Activated CD4-positive, alpha-beta T cell treated with anti-CD3 and anti-CD28 coated beads for 36 hours (primary cell): ENCODE data around the gene BACH2. TPM values are rescaled to one million over a fixed set of nuclear protein-coding genes. Genes with fewer than 3 reads are reported as not detected.
A peak's percentile ranks its signal among the peaks of the same experiment; 100 is the strongest.

Experiments used
- ATAC-seq: fragments of 200-7000 bp; cut with Tn5 transposase; one replicate; pipeline ENCODE4 v1.10.0; 2021; ENCODE audit warnings: mild to moderate bottlenecking, moderate library complexity
- CTCF ChIA-PET: fragments of 350-600 bp; sonication (Branson Sonifier 250); formaldehyde crosslinking; loops from one replicate; lab custom pipeline; 2021; ENCODE audit warnings: antibody characterized with exemption; lab: Charles Lee
- POLR2A ChIA-PET: fragments of 350-600 bp; sonication (Branson Sonifier 250); formaldehyde crosslinking; loops from one replicate; lab custom pipeline; 2021; ENCODE audit warnings: antibody characterized with exemption, inconsistent platforms; lab: Charles Lee
- DNase-seq: peaks from one replicate; pipeline ENCODE4 v3.0.0-alpha.2; 2020
- H3K27ac Mint-ChIP-seq: one replicate; pipeline ENCODE4 v1.8.0; 2021; ENCODE audit warnings: mixed read lengths
- H3K27me3 Mint-ChIP-seq: one replicate; pipeline ENCODE4 v1.8.0; 2021; ENCODE audit warnings: mixed read lengths
- H3K36me3 Mint-ChIP-seq: one replicate; pipeline ENCODE4 v1.8.0; 2021; ENCODE audit warnings: low read depth, mixed read lengths
- H3K4me1 Mint-ChIP-seq: one replicate; pipeline ENCODE4 v1.8.0; 2021; ENCODE audit warnings: mixed read lengths
- H3K4me3 Mint-ChIP-seq: one replicate; pipeline ENCODE4 v1.8.0; 2021; ENCODE audit warnings: mild to moderate bottlenecking, moderate library complexity, mixed read lengths
- H3K9me3 Mint-ChIP-seq: one replicate; pipeline ENCODE4 v1.8.0; 2021; ENCODE audit warnings: low read depth, mixed read lengths
- intact Hi-C, 2 experiments: fragments of 100-400 bp; cut with DNase I in 1 of 2; cut with micrococcal nuclease in 1 of 2; formaldehyde crosslinking; loops; one replicate each; pipeline versions ENCODE4 v1.14.2 to v1.15.1; 2022 to 2024; cut with DNase I, micrococcal nuclease
- total RNA-seq, 2 experiments: library from RNA; stranded (reverse); gene quantifications; one replicate each; pipeline ENCODE4 v1.2.3, GENCODE V29; 2021

BACH2 gene
- total RNA-seq, 2 experiments from 2014 or later: 74.7 to 87.3 TPM

DNA sequence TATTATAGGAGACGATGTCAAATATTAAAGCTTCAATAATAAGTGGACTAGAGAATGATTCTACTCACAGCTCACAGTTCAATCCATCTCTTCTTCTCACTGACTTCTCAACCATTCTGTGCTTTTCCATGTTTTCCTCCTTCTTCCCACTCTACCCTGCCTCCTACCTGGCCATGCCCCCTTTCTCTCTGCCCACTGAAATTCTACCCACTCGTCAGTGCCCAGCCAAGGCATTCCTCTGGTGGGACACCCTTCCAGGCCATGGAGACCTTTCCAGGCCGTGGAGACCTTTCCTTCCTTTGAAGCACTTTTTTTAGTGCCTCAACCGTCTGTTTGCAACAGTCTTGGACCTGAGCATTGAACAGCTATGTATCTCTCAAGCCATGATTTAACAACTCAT lies 18.5 kb downstream of the BACH2 start:
- ATAC-seq (no peak), DNase-seq (no peak)
- Mint-ChIP-seq H3K36me3 (peaks cover 53% of the 10 kb centered on the region), H3K27me3 (no peaks in the 10 kb centered on the region), H3K9me3 (peaks cover 6% of the 10 kb centered on the region), H3K4me3 (peak overlapping the region; percentile 55), H3K27ac (peak overlapping the region; percentile 91), H3K4me1 (peaks cover 92% of the 10 kb centered on the region)
- CTCF ChIA-PET: interaction anchor here (0.6 to 1.4 kb wide), 7 partner anchors 9 to 200 kb away, joined by 3 to 5 read pairs (median 3); no protein-coding TSS in a partner anchor
- POLR2A ChIA-PET: no interaction called here
- intact Hi-C loops: no loop called here

DNA sequence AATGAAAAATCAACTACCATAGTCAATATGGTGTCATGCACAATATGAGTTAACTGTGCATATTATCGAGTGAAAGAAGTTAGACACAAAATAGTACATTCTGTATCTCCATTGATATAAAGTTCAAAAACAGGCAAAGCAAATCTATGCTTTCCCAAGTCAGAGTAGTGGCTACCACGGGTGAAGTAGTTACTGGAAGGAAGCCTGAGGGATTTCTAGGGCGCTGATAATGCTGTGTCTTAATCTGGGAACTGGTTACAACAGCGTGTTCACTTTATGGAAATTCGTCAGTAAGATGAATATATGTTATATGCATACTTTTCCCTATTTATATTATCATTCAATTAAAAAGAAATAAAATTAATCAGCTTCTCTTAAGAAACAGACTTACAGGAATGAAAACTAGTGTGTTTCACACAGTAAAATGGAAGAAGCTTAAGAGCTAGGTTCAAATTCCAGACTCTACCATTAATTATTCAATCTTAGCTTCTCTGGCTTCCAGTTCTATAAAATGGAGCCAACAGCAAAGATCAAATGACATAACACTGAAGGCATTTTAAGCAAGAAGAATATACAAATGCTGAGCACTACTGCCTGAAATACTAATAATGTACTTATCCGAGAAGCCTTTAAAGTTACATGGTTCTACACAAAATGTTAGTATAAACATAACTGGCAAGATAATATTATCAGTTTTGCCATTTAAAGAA lies 19.2 kb downstream of the BACH2 start:
- ChIA-PET CTCF (interaction anchor here (0.6 to 1.4 kb wide), 5 partner anchors 9 to 183 kb away, joined by 3 to 5 read pairs (median 3); no protein-coding TSS in a partner anchor), POLR2A (no interaction called here)
- intact Hi-C loops: no loop called here
- Mint-ChIP-seq H3K4me1 (peaks cover 92% of the 10 kb centered on the region), H3K4me3 (peak overlapping the region; percentile 55), H3K36me3 (peaks cover 53% of the 10 kb centered on the region), H3K9me3 (peaks cover 6% of the 10 kb centered on the region), H3K27me3 (no peaks in the 10 kb centered on the region), H3K27ac (peak overlapping the region; percentile 91)
- no peak for ATAC-seq
- DNase-seq: no peak

DNA sequence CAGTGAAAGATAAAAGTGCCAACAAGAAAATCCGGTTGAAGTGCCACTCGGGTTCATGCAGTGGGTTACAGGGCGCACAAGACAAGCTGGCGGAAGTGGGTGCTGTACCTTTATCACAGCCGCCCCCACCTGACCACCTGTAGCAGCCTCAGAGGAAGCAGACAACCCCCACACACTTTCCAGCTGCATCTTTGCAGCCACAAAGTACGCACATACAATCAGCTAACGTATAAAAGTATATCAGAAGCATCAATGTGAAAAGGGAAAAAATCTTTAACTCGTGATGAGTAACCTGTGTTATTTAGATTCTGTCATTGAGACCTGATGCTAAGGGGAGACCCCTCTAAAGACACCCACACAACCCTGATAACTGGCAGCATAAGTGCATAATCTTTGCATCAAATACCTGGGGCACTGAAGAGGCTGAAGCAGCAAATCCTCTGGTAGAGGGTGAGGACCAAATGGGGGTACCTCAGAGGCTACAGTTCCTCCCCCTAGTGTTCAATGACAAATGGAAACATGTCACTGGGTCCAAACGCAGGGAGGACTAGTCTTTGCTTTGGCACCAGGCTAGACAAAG lies 22.1 kb downstream of the BACH2 start:
- H3K27ac Mint-ChIP-seq: peak overlapping the region; percentile 90
- CTCF ChIA-PET: interaction anchor here (1.0 to 5.1 kb wide), 18 partner anchors 10 to 288 kb away, joined by 3 to 38 read pairs (median 5); no protein-coding TSS in a partner anchor

DNA sequence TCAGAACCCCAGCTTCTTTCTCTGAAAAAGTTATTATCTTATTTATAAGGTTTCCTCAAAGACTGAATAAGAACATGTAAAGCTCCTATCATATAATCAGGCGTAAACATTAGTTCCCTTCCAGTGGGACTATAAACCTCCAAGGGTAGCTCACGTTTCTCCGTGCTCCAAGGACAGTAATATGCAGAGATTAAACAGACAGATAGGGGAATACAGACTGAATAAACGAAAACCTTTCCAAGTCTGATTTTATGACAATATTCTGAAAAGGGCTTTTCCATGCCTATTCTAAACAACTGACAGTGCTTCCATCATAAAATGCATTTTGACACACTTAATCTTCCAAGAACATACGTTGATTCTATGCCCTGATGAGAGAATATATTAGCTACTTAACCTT lies 22.8 kb downstream of the BACH2 start:
- DNase-seq: no peak
- peaks cover 94% of the 10 kb centered on the region for H3K4me1 Mint-ChIP-seq
- ChIA-PET CTCF (interaction anchor here (0.9 to 5.1 kb wide), 21 partner anchors 11 to 333 kb away, joined by 3 to 38 read pairs (median 4); no protein-coding TSS in a partner anchor), POLR2A (interaction anchor here (0.6 to 1.9 kb wide), 21 partner anchors 11 to 455 kb away, joined by 3 to 16 read pairs (median 3); no protein-coding TSS in a partner anchor)
- no peak for ATAC-seq
- intact Hi-C loops: loop anchor here (1.0 to 5.0 kb wide), 18 partner anchors 10 to 322 kb away; partner anchors contain the start of gene BACH2 (in 2 of the 2)
- H3K4me3 Mint-ChIP-seq: peak overlapping the region; percentile 54
- peaks cover 79% of the 10 kb centered on the region for H3K36me3 Mint-ChIP-seq
- no peaks in the 10 kb centered on the region for H3K27me3 Mint-ChIP-seq
- peak overlapping the region; percentile 90 for H3K27ac Mint-ChIP-seq
- H3K9me3 Mint-ChIP-seq: peaks cover 11% of the 10 kb centered on the region

More for the DNA sequence above, 22.1 kb downstream of the BACH2 start:
- Mint-ChIP-seq H3K36me3 (peaks cover 73% of the 10 kb centered on the region), H3K9me3 (peaks cover 11% of the 10 kb centered on the region), H3K4me3 (peak overlapping the region; percentile 54), H3K4me1 (peaks cover 95% of the 10 kb centered on the region), H3K27me3 (no peaks in the 10 kb centered on the region)
- intact Hi-C loops: loop anchor here (1.0 to 5.0 kb wide), 18 partner anchors 10 to 322 kb away; partner anchors contain the start of gene BACH2 (in 2 of the 2)
- POLR2A ChIA-PET: interaction anchor here (0.6 to 1.9 kb wide), 20 partner anchors 10 to 456 kb away, joined by 3 to 16 read pairs (median 4); no protein-coding TSS in a partner anchor
- ATAC-seq: peak; percentile 89
- peak; percentile 96 for DNase-seq

DNA sequence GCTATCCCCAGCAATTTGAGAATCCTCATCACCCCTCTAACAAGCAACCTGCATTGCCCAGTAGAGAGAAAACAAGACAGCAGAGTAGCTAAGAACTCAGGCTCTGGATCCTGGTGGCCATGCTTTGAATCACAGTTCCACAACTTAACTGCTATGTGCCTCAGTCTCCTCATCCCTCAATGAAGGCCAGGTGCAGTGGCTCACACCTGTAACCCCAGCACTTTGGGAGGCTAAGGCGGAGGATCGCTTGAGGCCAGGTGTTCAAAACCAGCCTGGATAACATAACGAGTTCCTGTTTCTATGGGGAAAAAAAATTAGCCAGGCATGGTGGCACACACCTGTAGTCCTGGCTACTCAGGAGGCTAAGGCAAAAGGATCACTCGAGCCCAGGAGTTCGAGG lies 23.7 kb downstream of the BACH2 start:
- H3K9me3 Mint-ChIP-seq: peaks cover 11% of the 10 kb centered on the region
- peak overlapping the region; percentile 69 for H3K4me3 Mint-ChIP-seq
- ATAC-seq: no peak
- peaks cover 91% of the 10 kb centered on the region for H3K4me1 Mint-ChIP-seq
- intact Hi-C loops: loop anchor here (5.0 kb wide), 2 partner anchors 266 to 321 kb away; no protein-coding TSS in a partner anchor
- peak overlapping the region; percentile 90 for H3K27ac Mint-ChIP-seq
- no peaks in the 10 kb centered on the region for H3K27me3 Mint-ChIP-seq
- no peak for DNase-seq
- H3K36me3 Mint-ChIP-seq: peaks cover 76% of the 10 kb centered on the region
- ChIA-PET CTCF (interaction anchor here (0.6 to 5.1 kb wide), 15 partner anchors 10 to 332 kb away, joined by 3 to 38 read pairs (median 4); no protein-coding TSS in a partner anchor), POLR2A (interaction anchor here (1.0 to 1.9 kb wide), 5 partner anchors 21 to 71 kb away, joined by 3 to 16 read pairs (median 3); no protein-coding TSS in a partner anchor)

DNA sequence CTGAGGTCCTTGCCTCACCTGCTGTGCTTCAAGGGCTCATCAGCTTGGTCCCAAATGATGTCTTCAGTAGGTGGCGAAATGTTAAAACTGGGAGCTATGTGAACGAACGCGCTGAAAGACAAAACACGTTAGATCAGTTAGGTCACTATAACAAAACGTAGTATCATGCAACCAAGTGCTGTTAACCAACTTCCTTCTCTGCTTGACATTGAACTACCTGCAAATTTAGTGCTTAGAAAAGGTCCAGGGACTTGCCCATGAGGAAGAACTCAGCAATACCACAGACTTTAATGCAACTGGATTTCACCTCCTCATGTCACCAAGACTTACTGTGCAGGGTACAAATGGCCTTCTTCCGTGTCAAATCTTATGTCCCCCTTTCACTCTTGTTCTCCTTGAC lies 24.8 kb downstream of the BACH2 start:
- POLR2A ChIA-PET: interaction anchor here (0.7 to 1.0 kb wide), 2 partner anchors 13 to 76 kb away, joined by 3 read pairs; no protein-coding TSS in a partner anchor
- peak overlapping the region; percentile 69 for H3K4me3 Mint-ChIP-seq
- no peak for DNase-seq
- no peaks in the 10 kb centered on the region for H3K27me3 Mint-ChIP-seq
- H3K9me3 Mint-ChIP-seq: peaks cover 11% of the 10 kb centered on the region
- peaks cover 90% of the 10 kb centered on the region for H3K4me1 Mint-ChIP-seq
- intact Hi-C loops: loop anchor here (5.0 kb wide), 2 partner anchors 265 to 320 kb away; no protein-coding TSS in a partner anchor
- H3K36me3 Mint-ChIP-seq: peaks cover 75% of the 10 kb centered on the region
- peak overlapping the region; percentile 90 for H3K27ac Mint-ChIP-seq
- CTCF ChIA-PET: interaction anchor here (0.7 to 5.1 kb wide), 11 partner anchors 9 to 331 kb away, joined by 3 to 38 read pairs (median 3); no protein-coding TSS in a partner anchor
- ATAC-seq: peak; percentile 1

DNA sequence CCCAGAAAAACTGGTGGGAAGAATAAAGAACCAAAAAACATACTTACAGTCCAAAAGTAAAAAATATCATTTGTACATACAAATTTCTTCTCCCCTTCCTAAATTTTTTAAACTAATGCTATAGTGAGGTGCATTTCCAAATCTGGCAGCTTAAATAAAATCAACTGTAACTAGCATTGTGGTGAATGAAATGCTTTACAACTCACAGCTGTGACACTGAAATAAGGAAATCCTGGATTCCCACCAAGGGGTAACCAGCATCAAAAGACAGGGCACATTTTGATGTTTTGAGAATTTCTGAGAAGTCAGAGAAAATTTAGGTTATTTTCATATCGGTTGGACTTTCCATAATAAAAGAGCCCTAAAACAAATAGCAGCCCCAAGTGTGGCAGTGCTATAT lies 27.3 kb downstream of the BACH2 start:
- peaks cover 84% of the 10 kb centered on the region for H3K36me3 Mint-ChIP-seq
- POLR2A ChIA-PET: no interaction called here

DNA sequence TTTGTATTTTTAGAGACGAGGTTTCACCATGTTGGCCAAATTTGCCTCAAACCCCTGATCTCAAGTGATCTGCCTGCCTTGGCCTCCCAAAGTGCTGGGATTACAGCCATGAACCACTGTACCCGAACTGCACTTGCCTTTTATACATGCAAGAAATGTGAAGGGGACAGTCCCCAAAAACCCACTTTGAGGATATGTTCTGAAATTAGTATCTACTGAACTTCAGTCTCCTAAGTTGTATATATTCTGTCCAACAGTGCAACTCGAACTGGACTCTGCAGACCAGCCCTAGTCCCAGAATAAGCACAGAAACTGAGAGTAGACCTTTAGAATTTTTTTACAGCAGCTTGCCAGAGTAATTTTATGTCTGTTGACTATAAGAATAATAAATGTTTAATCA lies 28.5 kb downstream of the BACH2 start:
- DNase-seq: peak; percentile 44
- Mint-ChIP-seq H3K4me3 (peak overlapping the region; percentile 52), H3K4me1 (peaks cover 90% of the 10 kb centered on the region), H3K36me3 (peaks cover 81% of the 10 kb centered on the region), H3K9me3 (peaks cover 9% of the 10 kb centered on the region), H3K27ac (peak overlapping the region; percentile 86), H3K27me3 (no peaks in the 10 kb centered on the region)
- intact Hi-C loops: no loop called here
- ChIA-PET CTCF (interaction anchor here (1.3 to 1.7 kb wide), 2 partner anchors 17 to 18 kb away, joined by 5 to 7 read pairs; no protein-coding TSS in a partner anchor), POLR2A (interaction anchor here (0.6 kb wide), 1 partner anchor 73 kb away, joined by 3 read pairs; no protein-coding TSS in a partner anchor)
- ATAC-seq: peak; percentile 62

More for the DNA sequence above, 27.3 kb downstream of the BACH2 start:
- ATAC-seq (no peak), DNase-seq (no peak)
- no peaks in the 10 kb centered on the region for H3K27me3 Mint-ChIP-seq
- CTCF ChIA-PET: interaction anchor here (1.3 kb wide), 2 partner anchors 13 to 19 kb away, joined by 4 to 5 read pairs; no protein-coding TSS in a partner anchor
- peak overlapping the region; percentile 54 for H3K4me3 Mint-ChIP-seq
- H3K4me1 Mint-ChIP-seq: peaks cover 91% of the 10 kb centered on the region
- intact Hi-C loops: no loop called here
- peak overlapping the region; percentile 87 for H3K27ac Mint-ChIP-seq
- H3K9me3 Mint-ChIP-seq: peaks cover 11% of the 10 kb centered on the region

DNA sequence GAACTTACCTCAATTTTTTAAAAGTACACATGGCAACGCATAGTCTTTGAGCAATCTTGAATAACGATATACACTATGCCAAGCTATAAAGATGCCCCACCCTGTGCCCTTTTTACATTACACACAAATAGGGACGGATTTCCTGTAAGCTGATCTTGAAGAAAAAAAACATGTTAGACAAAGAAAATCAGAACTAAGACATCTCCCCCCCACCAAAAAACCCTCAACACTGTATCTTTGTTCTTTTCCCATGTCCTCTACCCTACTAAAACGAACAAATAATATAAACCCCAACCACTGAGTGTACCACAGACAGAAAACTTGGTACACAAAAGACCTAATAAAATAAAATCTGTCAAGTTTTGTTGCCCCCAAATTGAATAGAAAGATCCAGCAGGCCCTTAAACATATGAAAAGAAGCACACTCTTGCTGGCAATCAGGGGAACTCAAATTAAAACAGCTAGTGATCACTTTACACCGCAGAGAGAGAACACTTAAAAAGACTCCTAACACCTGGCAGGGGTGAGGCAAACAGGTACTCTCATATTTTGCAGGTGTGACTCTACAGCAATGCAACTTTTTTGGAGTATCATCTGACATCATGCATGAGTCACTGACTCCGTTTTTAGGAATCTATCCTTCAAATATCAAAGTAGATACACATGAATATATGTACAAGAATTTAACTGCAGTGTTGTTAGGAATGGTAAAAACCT lies 29.6 kb downstream of the BACH2 start:
- H3K27me3 Mint-ChIP-seq: no peaks in the 10 kb centered on the region
- peak; percentile 62 for ATAC-seq
- peaks cover 11% of the 10 kb centered on the region for H3K9me3 Mint-ChIP-seq
- peaks cover 81% of the 10 kb centered on the region for H3K36me3 Mint-ChIP-seq
- DNase-seq: peak; percentile 56
- peak overlapping the region; percentile 49 for H3K4me3 Mint-ChIP-seq
- CTCF ChIA-PET: interaction anchor here (0.7 to 1.7 kb wide), 4 partner anchors 13 to 179 kb away, joined by 3 to 7 read pairs (median 4); no protein-coding TSS in a partner anchor
- POLR2A ChIA-PET: interaction anchor here (0.6 to 1.0 kb wide), 5 partner anchors 11 to 314 kb away, joined by 3 to 4 read pairs (median 3); no protein-coding TSS in a partner anchor
- H3K4me1 Mint-ChIP-seq: peaks cover 89% of the 10 kb centered on the region
- intact Hi-C loops: no loop called here
- H3K27ac Mint-ChIP-seq: peak overlapping the region; percentile 95

DNA sequence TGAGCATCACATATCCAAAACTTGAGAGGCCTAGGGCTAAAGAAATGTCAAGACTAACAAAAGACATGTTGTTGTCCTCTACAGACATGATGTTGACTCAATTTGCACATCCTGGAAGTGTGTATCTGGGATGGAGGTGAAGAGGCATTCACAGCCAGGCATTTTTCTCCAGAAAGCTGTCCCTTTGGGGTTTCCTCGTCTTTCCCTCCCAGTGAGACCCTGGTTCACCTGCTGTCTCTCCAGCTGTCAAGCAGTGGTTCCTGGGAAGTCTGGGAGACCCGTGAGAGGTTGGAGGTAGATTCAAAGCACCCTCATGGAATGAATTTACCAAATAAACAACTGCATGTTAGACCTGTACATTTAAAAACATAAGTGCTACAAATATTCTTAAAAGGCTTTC lies 32.1 kb downstream of the BACH2 start:
- ChIA-PET POLR2A (no interaction called here), CTCF (interaction anchor here (1.0 to 2.4 kb wide), 3 partner anchors 9 to 85 kb away, joined by 3 to 14 read pairs (median 3); no protein-coding TSS in a partner anchor)
- ATAC-seq: no peak
- H3K4me3 Mint-ChIP-seq: no peak overlapping the region
- intact Hi-C loops: no loop called here
- H3K27ac Mint-ChIP-seq: peak overlapping the region; percentile 95
- no peaks in the 10 kb centered on the region for H3K27me3 Mint-ChIP-seq
- peaks cover 92% of the 10 kb centered on the region for H3K4me1 Mint-ChIP-seq
- peaks cover 5% of the 10 kb centered on the region for H3K9me3 Mint-ChIP-seq
- no peak for DNase-seq
- H3K36me3 Mint-ChIP-seq: peaks cover 84% of the 10 kb centered on the region
